K562 (cell line): ENCODE results near the gene ADORA3. TPM values are rescaled to one million over a fixed set of nuclear protein-coding genes. Genes with fewer than 3 reads are reported as not detected.

ENCODE experiments used
- BHLHE40 ChIP-seq: IDR thresholded peaks from 2 replicates; pipeline ENCODE4 v1.6.1; 2011; ENCODE audit warnings: low read length, improper control_type of control experiment
- DDX20 ChIP-seq: fragments of 450-650 bp; IDR thresholded peaks from 2 replicates; pipeline ENCODE4 v1.6.1; 2016; ENCODE audit warnings: missing genetic modification characterization, low read depth, mild to moderate bottlenecking, missing compliant biosample characterization, moderate library complexity
- EZH2 ChIP-seq: IDR thresholded peaks from 2 replicates; pipeline ENCODE4 v1.6.1; 2012; ENCODE audit warnings: low read depth, mild to moderate bottlenecking, inconsistent platforms, low read length, borderline replicate concordance
- HDAC1 ChIP-seq, 2 experiments: fragments of 450-650 bp; IDR thresholded peaks; 2 replicates each; pipeline ENCODE4 v1.6.1; 2016 to 2017; ENCODE audit warnings: inconsistent platforms in 1 of 2, mild to moderate bottlenecking in 1 of 2, moderate library complexity in 1 of 2
- HDAC6 ChIP-seq: IDR thresholded peaks from 2 replicates; pipeline ENCODE4 v1.6.1; 2012; ENCODE audit warnings: low read depth, mild to moderate bottlenecking, control low read depth, inconsistent platforms, low read length, moderate library complexity
- LCOR ChIP-seq: sonication (generic); formaldehyde crosslinking; IDR thresholded peaks from 2 replicates; pipeline ENCODE4 v1.8.0; 2022; ENCODE audit warnings: mild to moderate bottlenecking, missing genetic modification reagents
- NR2F6 ChIP-seq: fragments of 450-650 bp; formaldehyde crosslinking; IDR thresholded peaks from 2 replicates; pipeline ENCODE4 v1.4.0; 2020; ENCODE audit warnings: mild to moderate bottlenecking
- PCBP1 ChIP-seq: fragments of 200-400 bp; formaldehyde crosslinking; IDR thresholded peaks from 2 replicates; pipeline ENCODE4 v1.6.1; 2018; ENCODE audit warnings: mild to moderate bottlenecking, low read depth, low read length; ENCODE audit not compliant: poor library complexity, severe bottlenecking
- POLR3A ChIP-seq: IDR thresholded peaks from 2 replicates; pipeline ENCODE4 v1.6.1; 2011; ENCODE audit warnings: borderline replicate concordance, mild to moderate bottlenecking, moderate library complexity; ENCODE audit not compliant: insufficient read length, insufficient read depth; ENCODE audit errors: extremely low read depth
- PTBP1 ChIP-seq: fragments of 200-400 bp; formaldehyde crosslinking; IDR thresholded peaks from 2 replicates; pipeline ENCODE4 v1.6.1; 2017; ENCODE audit warnings: low read depth, low read length
- RBM17 ChIP-seq: fragments of 200-400 bp; formaldehyde crosslinking; IDR thresholded peaks from 2 replicates; pipeline ENCODE4 v1.6.1; 2017; ENCODE audit warnings: low read depth, mild to moderate bottlenecking, low read length, borderline replicate concordance
- SMAD4 ChIP-seq: fragments of 250-450 bp; sonication (Bioruptor Pico); conservative IDR thresholded peaks from 2 replicates; pipeline ENCODE4 v1.8.0; 2021; ENCODE audit warnings: inconsistent platforms, mild to moderate bottlenecking, moderate library complexity
- SREBF1 ChIP-seq: fragments of 150-350 bp; IDR thresholded peaks from 2 replicates; pipeline ENCODE4 v1.6.1; 2014; ENCODE audit warnings: antibody characterized with exemption, low read depth, low read length, borderline replicate concordance
- ZKSCAN8 ChIP-seq: fragments of 200-800 bp; sonication (Bioruptor generic); IDR thresholded peaks from 2 replicates; pipeline ENCODE4 v1.6.1; 2016; ENCODE audit warnings: missing genetic modification characterization, missing compliant biosample characterization
- ZNF639 ChIP-seq, 2 experiments: fragments of 200-800 bp in 1 of 2; sonication (Bioruptor generic) in 1 of 2; sonication (generic) in 1 of 2; formaldehyde crosslinking in 1 of 2; IDR thresholded peaks in 1 of 2; conservative IDR thresholded peaks in 1 of 2; 2 replicates each; pipeline versions ENCODE4 v1.5.0 to v1.6.1; 2016 to 2020; ENCODE audit warnings: missing compliant biosample characterization in 1 of 2, missing genetic modification characterization in 1 of 2, missing genetic modification reagents in 1 of 2
- ZNF696 ChIP-seq: fragments of 250-450 bp; sonication (Bioruptor Pico); conservative IDR thresholded peaks from 2 replicates; pipeline ENCODE4 v1.4.0; 2020; ENCODE audit warnings: mild to moderate bottlenecking, moderate library complexity
- ZNF740 ChIP-seq, 3 experiments: fragments of 200-800 bp in 1 of 3; sonication (Bioruptor generic) in 1 of 3; sonication (generic) in 1 of 3; formaldehyde crosslinking in 1 of 3; IDR thresholded peaks; 2 replicates each; pipeline versions ENCODE4 v1.6.1 to v1.8.0; 2016 to 2022; ENCODE audit warnings: mild to moderate bottlenecking in 2 of 3, missing compliant biosample characterization in 2 of 3, missing genetic modification characterization in 2 of 3, missing genetic modification reagents in 1 of 3
- polyA plus RNA-seq, 8 experiments: library from polyadenylated mRNA; depleted of rRNA in 4 of 8; stranded (reverse) in 5 of 8; unstranded in 3 of 8; fragments of >200 nt; fragmentation: Nextera tagmentation in 2 of 8; fragmentation: Illumina TruSeq in 1 of 8; extraction: Ambion mirVana in 2 of 8; extraction: Trizol in 1 of 8; gene quantifications; 2 replicates each; pipeline versions ENCODE4 v1.2.1 to v1.2.3, GENCODE V29; 2011 to 2014; ENCODE audit warnings: inconsistent platforms in 1 of 8, missing spikeins in 1 of 8
- total RNA-seq, 7 experiments: library from RNA; depleted of rRNA in 6 of 7; stranded (reverse); fragments of >200 nt in 6 of 7; fragmentation: Illumina TruSeq in 2 of 7; extraction: Trizol in 2 of 7; gene quantifications; 2 replicates each; pipeline versions ENCODE4 v1.2.1 to v1.2.3, GENCODE V29; 2011 to 2021; ENCODE audit warnings: low replicate concordance in 1 of 7
- TF ChIP-seq, protein P1 (sequence below): fragments of 250-450 bp; sonication (Bioruptor Pico); IDR thresholded peaks from 2 replicates; pipeline ENCODE4 v1.5.0; 2020; ENCODE audit warnings: mild to moderate bottlenecking
- TF ChIP-seq, protein P2 (sequence below): IDR thresholded peaks from 2 replicates; pipeline ENCODE4 v1.6.1; 2011; ENCODE audit warnings: borderline replicate concordance, low read depth, mild to moderate bottlenecking, moderate library complexity, low read length; ENCODE audit not compliant: insufficient read depth, poor library complexity, severe bottlenecking

ADORA3 gene
- total and polyA plus RNA-seq, 9 of the 15 experiments (the other 6 are each of a cell fraction or from before 2014, with no cell fraction given), result 0.09 to 0.35 (median 0.16) TPM; not detected in 3

DNA sequence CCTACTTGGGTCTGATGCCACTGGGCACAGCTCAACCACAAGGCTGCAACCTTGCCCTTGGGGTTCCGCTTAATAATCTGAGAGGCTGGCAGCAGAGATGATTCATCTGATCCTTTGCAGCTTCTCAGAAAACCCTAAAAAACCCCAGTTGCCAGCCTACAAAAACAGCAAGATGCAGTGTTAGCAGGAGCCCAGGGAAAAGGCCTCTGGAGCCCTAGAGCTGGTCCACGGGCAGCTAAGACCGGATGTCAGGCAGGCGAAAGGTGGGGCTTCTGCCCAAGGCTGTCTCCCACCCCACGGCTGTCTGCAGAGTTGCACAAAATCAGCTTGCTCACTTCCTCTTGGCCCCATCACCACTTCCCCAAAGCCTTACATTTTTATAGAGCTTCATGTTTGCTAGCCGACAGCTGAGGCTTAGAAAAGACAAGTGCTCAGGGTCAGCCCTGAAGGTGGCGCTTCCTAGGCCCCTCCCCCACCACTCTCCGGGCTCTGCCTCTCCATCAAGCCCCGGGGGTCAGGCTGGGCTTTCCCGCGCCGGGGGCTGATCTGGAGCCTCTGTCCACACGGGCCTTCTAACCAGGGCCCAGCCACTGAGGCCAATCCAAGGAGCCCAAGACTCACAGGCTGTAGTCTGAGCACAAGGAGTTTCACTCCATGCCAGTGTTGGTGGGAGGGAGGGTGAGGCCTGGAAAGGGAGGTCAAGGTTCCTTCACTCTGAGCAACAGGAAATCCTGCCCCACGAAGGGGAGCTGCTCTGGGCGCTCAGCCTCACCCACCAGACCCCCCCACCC is 4.2 kb upstream of the ADORA3 start (continued):
- TF ChIP-seq LCOR (CRISPR knock-in tag) (no peak; the same call in 1 of the 2 replicates), ZNF639 (CRISPR knock-in tag; conservative IDR thresholded peaks at IDR 0.05 in 1 of 2, IDR thresholded peaks at IDR 0.05 in 1 of 2) (peak in 1 of 2 experiments; percentile 63; a peak in 2 of 4 replicates), SMAD4 (peak; percentile 64), HDAC1 (IDR thresholded peaks at IDR 0.05) (peak in 1 of 2 experiments; percentile 55; a peak in 2 of 4 replicates), ZKSCAN8 (CRISPR knock-in tag) (no peak), RBM17 (no peak), ZNF696 (no peak), HDAC6 (no peak), SREBF1 (no peak), EZH2 (no peak), PCBP1 (no peak), PTBP1 (no peak), DDX20 (no peak), NR2F6 (CRISPR knock-in tag) (no peak), BHLHE40 (no peak), POLR3A (no peak), ZNF740 (CRISPR knock-in tag; IDR thresholded peaks at IDR 0.05) (no peak; the same call in 1 of the 2 replicates), ZNF740 (tag; IDR thresholded peaks at IDR 0.05) (no peak)
- TF ChIP-seq, protein P1, sequence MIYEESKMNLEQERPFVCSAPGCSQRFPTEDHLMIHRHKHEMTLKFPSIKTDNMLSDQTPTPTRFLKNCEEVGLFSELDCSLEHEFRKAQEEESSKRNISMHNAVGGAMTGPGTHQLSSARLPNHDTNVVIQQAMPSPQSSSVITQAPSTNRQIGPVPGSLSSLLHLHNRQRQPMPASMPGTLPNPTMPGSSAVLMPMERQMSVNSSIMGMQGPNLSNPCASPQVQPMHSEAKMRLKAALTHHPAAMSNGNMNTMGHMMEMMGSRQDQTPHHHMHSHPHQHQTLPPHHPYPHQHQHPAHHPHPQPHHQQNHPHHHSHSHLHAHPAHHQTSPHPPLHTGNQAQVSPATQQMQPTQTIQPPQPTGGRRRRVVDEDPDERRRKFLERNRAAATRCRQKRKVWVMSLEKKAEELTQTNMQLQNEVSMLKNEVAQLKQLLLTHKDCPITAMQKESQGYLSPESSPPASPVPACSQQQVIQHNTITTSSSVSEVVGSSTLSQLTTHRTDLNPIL (CRISPR knock-in tag), result no peak
- TF ChIP-seq, protein P2, sequence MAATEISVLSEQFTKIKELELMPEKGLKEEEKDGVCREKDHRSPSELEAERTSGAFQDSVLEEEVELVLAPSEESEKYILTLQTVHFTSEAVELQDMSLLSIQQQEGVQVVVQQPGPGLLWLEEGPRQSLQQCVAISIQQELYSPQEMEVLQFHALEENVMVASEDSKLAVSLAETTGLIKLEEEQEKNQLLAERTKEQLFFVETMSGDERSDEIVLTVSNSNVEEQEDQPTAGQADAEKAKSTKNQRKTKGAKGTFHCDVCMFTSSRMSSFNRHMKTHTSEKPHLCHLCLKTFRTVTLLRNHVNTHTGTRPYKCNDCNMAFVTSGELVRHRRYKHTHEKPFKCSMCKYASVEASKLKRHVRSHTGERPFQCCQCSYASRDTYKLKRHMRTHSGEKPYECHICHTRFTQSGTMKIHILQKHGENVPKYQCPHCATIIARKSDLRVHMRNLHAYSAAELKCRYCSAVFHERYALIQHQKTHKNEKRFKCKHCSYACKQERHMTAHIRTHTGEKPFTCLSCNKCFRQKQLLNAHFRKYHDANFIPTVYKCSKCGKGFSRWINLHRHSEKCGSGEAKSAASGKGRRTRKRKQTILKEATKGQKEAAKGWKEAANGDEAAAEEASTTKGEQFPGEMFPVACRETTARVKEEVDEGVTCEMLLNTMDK, result peak; percentile 86
